HUES64 (cell line): ENCODE measurements around the gene ITGA1.
A peak's percentile ranks its signal among the peaks of the same experiment; 100 is the strongest.

Source experiments
- H3K27ac ChIP-seq: 2 replicates; pipeline ENCODE4 v1.7.0; 2013; ENCODE audit warnings: low read depth, low read length, inconsistent platforms
- H3K27me3 ChIP-seq: 2 replicates; pipeline ENCODE4 v1.6.1; 2013; ENCODE audit warnings: mild to moderate bottlenecking, low read length; ENCODE audit not compliant: insufficient read depth
- H3K36me3 ChIP-seq: 2 replicates; pipeline ENCODE4 v1.6.1; 2013; ENCODE audit warnings: mild to moderate bottlenecking, low read length; ENCODE audit not compliant: insufficient read depth
- H3K4me1 ChIP-seq: 2 replicates; pipeline ENCODE4 v1.6.1; 2013; ENCODE audit warnings: mild to moderate bottlenecking, low read length, moderate library complexity; ENCODE audit not compliant: insufficient read depth
- H3K4me3 ChIP-seq: 2 replicates; pipeline ENCODE4 v1.5.1; 2013; ENCODE audit warnings: mild to moderate bottlenecking, low read length, moderate library complexity
- H3K9ac ChIP-seq: 2 replicates; pipeline ENCODE4 v1.6.1; 2013; ENCODE audit warnings: mild to moderate bottlenecking, low read depth, low read length
- H3K9me3 ChIP-seq: 2 replicates; pipeline ENCODE4 v1.6.1; 2013; ENCODE audit warnings: low read depth, low read length; ENCODE audit not compliant: insufficient read depth
- WGBS: fragments of 150-250, 120-280 bp; methylation state at CpG from one replicate; pipeline ENCODE4 v1.1.7; 2013; ENCODE audit warnings: missing lambda C conversion rate; 5-methylcytosine and 5-hydroxymethylcytosine counted together

The ITGA1 gene

DNA sequence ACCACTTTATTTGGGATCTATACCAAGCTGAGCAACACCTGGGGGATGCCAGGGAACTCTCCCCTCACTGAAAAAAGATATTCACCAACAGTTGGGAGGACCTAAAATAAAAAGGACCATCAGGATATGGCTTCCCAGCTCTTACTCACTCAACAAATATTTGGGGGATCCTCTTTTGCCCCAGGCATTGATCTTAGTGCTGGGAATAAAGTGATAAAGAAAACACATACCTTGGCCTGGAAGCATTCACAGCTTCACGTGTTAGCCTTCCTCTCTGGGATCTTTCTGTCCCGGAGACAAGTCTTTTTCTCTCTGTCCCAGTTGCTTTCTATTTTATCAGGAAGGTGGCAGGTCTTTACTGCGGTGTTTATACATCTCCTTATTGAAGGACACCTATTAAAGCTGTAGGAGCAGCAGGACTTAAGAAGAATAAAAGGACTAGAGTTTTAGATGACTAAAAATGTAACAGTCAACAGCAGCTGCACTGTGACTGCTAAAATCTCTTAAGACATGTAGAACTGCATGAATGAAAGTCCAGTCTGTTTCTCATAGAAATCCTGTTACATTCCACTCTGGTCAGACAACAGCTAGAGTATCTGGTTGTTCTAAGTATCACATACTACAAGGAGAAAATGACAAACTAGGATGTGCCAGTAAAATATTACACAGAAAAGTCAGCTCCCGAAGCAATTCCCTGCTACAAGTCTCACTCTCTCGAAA lies 111.4 kb downstream of the ITGA1 start:
- H3K9ac ChIP-seq = no peak overlapping the region
- no peak overlapping the region for H3K27ac ChIP-seq
- H3K36me3 ChIP-seq = no peaks in the 10 kb centered on the region
- WGBS = 80% methylated on average over 5 of the region's 5 CpGs
- H3K4me3 ChIP-seq = no peak overlapping the region
- no peaks in the 10 kb centered on the region for H3K9me3 ChIP-seq
- no peaks in the 10 kb centered on the region for H3K27me3 ChIP-seq
- no peaks in the 10 kb centered on the region for H3K4me1 ChIP-seq

DNA sequence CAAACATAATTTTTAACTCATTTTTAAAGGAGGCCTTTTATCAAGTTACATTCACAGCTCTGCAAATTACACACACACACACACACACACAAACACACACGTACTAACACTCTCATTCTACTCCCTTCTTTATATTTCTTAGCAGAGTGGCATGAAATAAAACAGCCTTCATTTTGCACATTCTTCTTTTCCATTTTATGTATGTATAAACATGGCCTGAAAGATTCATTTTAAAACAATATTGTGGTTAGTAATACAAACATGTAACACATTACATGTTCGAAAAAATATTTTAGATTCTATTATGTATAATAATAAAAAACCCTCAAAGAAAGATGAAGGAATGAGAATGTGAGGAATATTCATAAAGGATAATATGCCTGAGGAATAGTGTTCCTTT lies 115.4 kb downstream of the ITGA1 start:
- H3K9me3 ChIP-seq = no peaks in the 10 kb centered on the region
- no peaks in the 10 kb centered on the region for H3K27me3 ChIP-seq
- H3K9ac ChIP-seq = no peak overlapping the region
- no peaks in the 10 kb centered on the region for H3K4me1 ChIP-seq
- no peaks in the 10 kb centered on the region for H3K36me3 ChIP-seq
- no peak overlapping the region for H3K4me3 ChIP-seq
- WGBS = 82% methylated on average over 1 of the region's 2 CpGs
- H3K27ac ChIP-seq = no peak overlapping the region

DNA sequence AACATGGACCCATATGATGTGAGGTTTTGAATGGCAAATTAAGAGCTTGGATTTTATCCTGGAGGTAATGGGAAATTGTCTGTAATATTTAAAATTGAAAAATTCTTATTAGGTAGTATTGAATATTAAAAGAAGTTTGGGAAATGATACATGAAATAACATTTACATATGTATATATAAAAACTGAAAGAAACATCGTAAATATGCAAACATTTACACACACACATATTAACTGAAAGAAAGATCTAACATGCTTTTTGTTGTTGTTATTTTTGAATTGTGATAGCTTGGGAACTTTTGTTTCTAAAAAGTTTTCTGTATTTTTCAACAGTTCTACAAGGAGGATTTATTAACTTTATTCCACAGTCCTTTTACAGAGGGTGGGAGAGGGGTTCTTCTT lies 118.6 kb downstream of the ITGA1 start:
- H3K9ac ChIP-seq = no peak overlapping the region
- no peaks in the 10 kb centered on the region for H3K27me3 ChIP-seq
- H3K9me3 ChIP-seq = no peaks in the 10 kb centered on the region
- no peaks in the 10 kb centered on the region for H3K4me1 ChIP-seq
- no peak overlapping the region for H3K4me3 ChIP-seq
- no CpG with 5 or more reads among the region's 1 CpG for WGBS
- no peaks in the 10 kb centered on the region for H3K36me3 ChIP-seq
- no peak overlapping the region for H3K27ac ChIP-seq

DNA sequence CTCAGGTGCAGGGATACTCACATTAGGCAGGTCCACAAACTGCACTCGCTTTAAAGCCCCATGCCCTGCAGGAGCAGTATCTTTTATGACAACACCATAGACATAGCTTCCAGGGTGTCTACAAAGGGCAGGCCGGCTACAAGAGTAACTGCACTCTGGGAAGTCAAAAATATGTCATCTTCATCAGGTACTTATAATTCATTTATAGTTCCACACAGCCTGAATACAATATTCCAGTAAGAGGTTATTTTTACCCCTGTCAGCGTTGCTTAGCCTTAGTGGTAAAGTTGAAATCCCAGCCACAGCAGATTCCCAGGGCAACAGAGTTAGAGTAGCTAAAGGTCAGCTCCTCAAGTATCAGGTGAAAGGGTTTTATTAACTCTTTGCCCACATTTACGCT lies 119.1 kb downstream of the ITGA1 start:
- Histone ChIP-seq H3K4me3 (no peak overlapping the region), H3K4me1 (no peaks in the 10 kb centered on the region), H3K27me3 (no peaks in the 10 kb centered on the region), H3K36me3 (no peaks in the 10 kb centered on the region), H3K27ac (no peak overlapping the region), H3K9me3 (no peaks in the 10 kb centered on the region), H3K9ac (no peak overlapping the region)
- 93% methylated on average over 4 of the region's 4 CpGs for WGBS

DNA sequence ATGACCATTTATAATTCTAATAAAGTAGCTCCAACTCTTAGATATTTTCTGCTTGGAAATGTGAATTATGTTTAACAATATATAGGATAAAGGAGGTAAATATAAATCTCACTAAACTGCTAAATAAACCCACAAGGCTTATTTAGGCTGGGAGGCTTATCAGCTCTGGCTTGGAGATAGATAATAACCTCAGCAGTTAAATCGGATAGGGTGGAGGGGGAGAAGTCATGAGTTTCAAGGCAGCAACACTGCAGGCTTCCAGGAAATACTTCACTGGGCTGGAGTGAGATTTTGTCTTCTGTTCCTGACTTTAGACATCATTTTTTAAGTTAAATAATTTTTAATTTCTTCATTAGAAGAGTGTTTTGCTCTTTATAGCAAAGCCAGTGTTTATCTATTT lies 121.5 kb downstream of the ITGA1 start:
- no peaks in the 10 kb centered on the region for H3K4me1 ChIP-seq
- no peak overlapping the region for H3K27ac ChIP-seq
- H3K36me3 ChIP-seq = no peaks in the 10 kb centered on the region
- no peak overlapping the region for H3K4me3 ChIP-seq
- WGBS = 83% methylated on average over 1 of the region's 1 CpG
- no peak overlapping the region for H3K9ac ChIP-seq
- H3K9me3 ChIP-seq = no peaks in the 10 kb centered on the region
- H3K27me3 ChIP-seq = no peaks in the 10 kb centered on the region

DNA sequence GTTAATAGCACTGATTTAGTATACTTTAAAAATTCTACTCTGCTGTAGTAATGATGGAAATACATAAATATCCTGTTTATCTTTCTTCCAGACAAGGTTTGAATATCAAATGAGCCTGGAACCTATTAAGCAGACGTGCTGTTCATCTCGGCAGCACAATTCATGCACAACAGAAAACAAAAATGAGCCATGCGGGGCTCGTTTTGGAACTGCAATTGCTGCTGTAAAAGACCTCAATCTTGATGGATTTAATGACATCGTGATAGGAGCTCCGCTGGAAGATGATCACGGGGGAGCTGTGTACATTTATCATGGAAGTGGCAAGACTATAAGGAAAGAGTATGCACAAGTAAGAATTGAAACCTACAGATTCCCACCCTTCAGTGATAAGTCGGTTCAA lies 122.4 kb downstream of the ITGA1 start:
- H3K27me3 ChIP-seq = no peaks in the 10 kb centered on the region
- no peaks in the 10 kb centered on the region for H3K9me3 ChIP-seq
- no peak overlapping the region for H3K4me3 ChIP-seq
- no peaks in the 10 kb centered on the region for H3K36me3 ChIP-seq
- H3K9ac ChIP-seq = no peak overlapping the region
- WGBS = 95% methylated on average over 7 of the region's 8 CpGs
- no peaks in the 10 kb centered on the region for H3K4me1 ChIP-seq
- no peak overlapping the region for H3K27ac ChIP-seq

DNA sequence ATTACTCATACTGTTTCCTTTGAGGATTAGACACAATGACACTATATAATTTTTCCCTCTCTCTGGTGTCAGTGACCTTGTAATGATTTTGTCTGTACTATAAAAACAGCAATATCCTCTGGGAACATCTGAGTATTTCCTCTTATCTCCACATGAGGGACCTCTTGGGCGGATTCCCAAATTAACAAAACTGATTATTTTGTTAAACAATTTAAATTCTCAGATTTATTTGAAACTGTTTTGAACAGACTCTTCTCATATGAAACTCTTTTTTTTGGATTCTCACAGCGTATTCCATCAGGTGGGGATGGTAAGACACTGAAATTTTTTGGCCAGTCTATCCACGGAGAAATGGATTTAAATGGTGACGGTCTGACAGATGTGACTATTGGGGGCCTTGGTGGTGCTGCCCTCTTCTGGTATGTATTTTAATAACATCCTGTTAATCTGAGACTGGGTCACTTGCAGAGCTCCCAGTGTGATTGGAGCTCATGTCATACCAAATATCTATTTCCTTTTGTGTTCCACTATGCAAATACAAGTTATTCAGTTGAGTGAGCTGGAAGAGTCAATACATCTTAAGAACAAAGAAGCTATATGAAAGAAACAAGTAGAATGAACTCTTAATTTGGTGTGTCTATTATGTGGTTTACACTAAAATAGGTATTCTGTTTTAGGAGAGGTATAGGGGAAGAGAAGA lies 127.6 kb downstream of the ITGA1 start:
- WGBS = 4% methylated on average over 4 of the region's 4 CpGs
- H3K4me1 ChIP-seq = no peaks in the 10 kb centered on the region
- H3K36me3 ChIP-seq = no peaks in the 10 kb centered on the region
- no peak overlapping the region for H3K9ac ChIP-seq
- H3K27ac ChIP-seq = no peak overlapping the region
- no peaks in the 10 kb centered on the region for H3K27me3 ChIP-seq
- no peaks in the 10 kb centered on the region for H3K9me3 ChIP-seq
- H3K4me3 ChIP-seq = peak overlapping the region; percentile 54

DNA sequence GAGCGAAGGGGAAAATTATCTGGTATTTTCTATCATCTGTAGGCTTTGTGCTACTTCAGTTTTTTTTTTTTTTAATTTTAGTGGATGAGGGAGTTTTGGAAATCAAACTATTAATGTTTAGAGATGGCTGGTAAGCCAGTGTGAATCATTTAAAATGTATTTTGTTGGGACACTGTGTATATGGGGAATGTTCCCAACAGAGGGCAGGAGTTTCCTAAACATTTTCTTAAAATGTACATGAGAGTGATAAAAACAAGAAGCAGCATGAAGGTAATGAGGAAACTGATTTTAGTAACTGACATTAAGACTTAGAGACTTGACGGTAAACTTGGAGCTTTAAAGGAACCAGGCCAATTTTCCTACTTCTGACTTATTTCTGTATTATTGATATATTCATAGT lies 133.2 kb downstream of the ITGA1 start:
- Histone ChIP-seq H3K4me1 (no peaks in the 10 kb centered on the region), H3K4me3 (no peak overlapping the region), H3K27me3 (no peaks in the 10 kb centered on the region), H3K9ac (no peak overlapping the region), H3K36me3 (no peaks in the 10 kb centered on the region), H3K9me3 (no peaks in the 10 kb centered on the region), H3K27ac (no peak overlapping the region)
- WGBS = 96% methylated on average over 2 of the region's 2 CpGs

DNA sequence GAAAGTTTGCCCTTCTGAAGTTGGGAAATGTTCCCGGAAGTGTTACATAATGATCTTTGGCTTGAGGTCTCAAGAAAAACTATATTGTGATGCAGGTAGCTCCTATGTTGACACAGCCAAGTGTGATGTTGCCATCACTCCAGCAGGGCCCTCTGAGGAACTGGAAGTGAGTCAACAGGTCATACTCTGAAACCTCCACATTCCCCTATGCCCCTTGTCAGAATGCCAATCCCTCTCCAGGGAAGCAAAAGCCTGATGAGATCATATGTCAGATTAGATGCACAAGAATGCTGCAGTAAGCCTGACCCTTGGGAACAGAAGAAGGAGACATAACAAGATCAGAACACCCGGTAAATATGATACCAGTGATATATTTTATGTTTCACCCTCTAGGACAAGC lies 134.7 kb downstream of the ITGA1 start:
- Histone ChIP-seq H3K9ac (no peak overlapping the region), H3K4me1 (no peaks in the 10 kb centered on the region), H3K27ac (no peak overlapping the region), H3K27me3 (no peaks in the 10 kb centered on the region), H3K9me3 (no peaks in the 10 kb centered on the region), H3K4me3 (no peak overlapping the region), H3K36me3 (no peaks in the 10 kb centered on the region)
- WGBS = 96% methylated on average over 2 of the region's 2 CpGs

DNA sequence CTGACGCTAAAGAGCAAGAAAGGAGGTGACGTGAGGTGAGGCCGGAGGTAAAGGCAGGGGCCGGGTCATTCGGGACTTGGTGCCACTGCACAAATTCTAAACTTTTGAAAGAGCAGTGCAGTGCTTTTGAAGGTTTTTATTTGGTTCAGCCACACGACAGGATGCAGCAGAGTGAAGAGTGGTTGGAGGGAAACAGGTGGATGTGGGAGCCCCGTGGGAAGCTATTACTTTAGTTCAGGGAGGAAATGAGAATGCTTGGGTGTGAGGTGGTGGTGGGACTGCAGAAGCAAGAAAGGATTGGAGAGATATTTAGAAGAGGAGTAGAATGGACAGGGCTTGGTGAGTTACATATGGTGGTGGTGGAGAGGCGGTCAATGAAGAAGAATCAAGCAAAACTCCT lies 136.7 kb downstream of the ITGA1 start:
- WGBS = 88% methylated on average over 8 of the region's 8 CpGs
- Histone ChIP-seq H3K9ac (no peak overlapping the region), H3K9me3 (no peaks in the 10 kb centered on the region), H3K27ac (no peak overlapping the region), H3K4me3 (no peak overlapping the region), H3K27me3 (no peaks in the 10 kb centered on the region), H3K36me3 (no peaks in the 10 kb centered on the region), H3K4me1 (no peaks in the 10 kb centered on the region)

DNA sequence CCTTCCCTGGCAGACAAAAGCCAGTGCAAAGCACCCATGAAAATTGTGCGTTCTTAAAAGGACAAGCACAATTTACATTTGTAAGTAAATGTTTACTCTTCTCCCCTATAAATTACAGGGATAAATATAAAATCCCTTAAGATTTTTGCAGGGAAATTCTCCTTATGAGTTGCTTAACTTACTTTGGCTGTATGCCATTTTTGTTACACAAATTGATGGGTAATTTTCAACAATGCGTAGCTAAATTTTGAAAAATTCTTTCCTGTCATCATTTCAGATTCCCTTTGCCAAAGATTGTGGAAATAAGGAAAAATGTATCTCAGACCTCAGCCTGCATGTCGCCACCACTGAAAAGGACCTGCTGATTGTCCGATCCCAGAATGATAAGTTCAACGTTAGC lies 137.3 kb downstream of the ITGA1 start:
- Histone ChIP-seq H3K9me3 (no peaks in the 10 kb centered on the region), H3K27ac (no peak overlapping the region), H3K9ac (no peak overlapping the region), H3K36me3 (no peaks in the 10 kb centered on the region), H3K4me3 (no peak overlapping the region), H3K4me1 (no peaks in the 10 kb centered on the region), H3K27me3 (no peaks in the 10 kb centered on the region)
- 93% methylated on average over 3 of the region's 5 CpGs for WGBS
